HG03060 (cell line): ENCODE measurements around the gene CAMK1G.

Experiments
- ATAC-seq: cut with Tn5 transposase; IDR thresholded peaks from one replicate; pipeline ENCODE4 v1.9.1; 2021; ENCODE audit warnings: low read depth, moderate number of reproducible peaks; ENCODE audit not compliant: unreplicated experiment

CAMK1G gene

DNA sequence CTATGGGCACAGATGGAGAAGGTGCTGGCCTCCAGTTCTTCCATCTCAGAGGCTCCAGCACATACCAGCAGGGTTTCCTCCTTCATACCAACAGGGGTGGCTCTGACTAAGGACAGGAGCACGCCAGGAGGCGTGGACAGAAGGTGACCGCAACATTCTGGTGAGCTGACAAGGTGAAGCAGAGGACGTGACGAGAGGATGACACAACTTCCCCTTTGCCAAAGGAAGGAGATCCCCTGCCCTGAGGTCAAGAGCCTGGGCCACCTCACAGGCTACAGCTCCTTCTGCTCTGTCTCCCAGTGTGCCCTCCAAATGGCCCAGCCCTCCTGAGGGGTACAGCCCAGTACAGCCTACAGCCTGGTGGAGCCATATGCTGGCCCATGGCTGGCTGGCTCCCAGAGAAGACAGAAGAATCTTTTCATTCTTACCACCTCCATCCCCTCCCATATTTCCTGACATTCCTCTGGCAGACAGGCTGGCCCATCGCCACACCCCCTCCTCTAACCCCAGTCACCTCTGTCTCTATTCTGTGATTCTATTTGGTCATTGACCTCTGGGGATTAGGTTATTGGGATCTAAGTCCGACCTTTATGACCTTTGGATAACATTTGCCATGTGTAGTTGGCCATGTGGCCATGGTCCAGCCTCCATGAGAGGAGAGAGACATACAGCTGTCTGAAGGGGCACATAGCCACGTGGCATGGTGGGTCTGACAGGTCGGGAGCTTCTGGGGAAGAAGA is 73.8 kb downstream of the CAMK1G start:
- no peak for ATAC-seq

DNA sequence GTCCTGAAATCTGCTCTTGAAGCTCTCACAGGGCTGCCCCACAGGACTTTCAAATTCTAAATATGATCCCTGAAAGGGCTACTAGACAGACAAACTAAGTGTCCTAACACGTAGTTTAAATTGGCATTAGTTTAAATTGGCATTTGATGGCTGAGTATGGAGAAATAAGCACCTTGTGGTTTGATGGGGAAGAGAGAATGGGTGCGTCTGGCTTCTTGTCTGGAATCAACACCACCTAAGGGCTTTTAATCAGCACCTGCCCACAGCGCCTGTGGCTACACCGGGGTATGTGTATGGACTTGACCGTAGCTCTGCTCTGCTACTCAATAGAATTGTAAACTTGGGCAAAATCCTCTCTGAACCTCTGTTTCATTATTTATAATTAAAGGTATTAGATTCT is 74.4 kb downstream of the CAMK1G start:
- no peak for ATAC-seq

DNA sequence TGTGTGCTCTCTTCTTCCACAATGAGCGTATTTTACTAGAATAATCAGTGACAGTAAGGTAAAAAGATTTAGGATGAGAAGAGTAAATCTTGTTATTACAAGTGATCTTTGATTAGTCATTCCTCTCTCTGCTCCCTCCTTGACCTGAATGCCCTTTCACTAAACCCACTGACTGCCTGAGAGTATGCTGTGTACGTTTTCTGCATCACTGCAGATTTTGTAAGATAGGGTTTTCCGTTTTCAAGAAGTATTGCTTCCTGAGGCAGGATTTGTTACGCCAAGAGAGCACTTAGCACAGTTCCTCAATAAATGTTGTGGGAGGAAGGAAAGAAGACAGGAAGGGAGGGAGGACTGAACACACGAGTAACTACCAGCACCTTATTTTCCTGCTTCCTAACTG is 76.4 kb downstream of the CAMK1G start:
- peak; percentile 83 for ATAC-seq

DNA sequence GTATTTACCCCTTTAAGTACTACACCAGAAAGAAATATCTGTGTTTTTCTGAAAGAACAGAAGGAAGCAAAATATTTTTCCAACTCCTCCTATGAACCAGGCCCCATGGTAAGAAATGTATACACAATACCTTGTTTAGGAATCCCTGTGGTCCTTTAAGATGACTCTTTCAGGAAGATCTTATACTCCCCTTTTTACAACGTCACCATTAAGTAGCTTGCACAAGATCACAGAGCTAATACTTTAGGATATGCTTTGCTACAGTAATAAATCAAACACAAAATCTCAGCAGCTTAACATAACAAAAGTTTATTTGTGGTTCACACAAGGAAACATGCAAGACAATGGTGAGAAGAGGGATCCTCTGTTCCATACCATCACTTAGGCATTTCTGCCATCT is 77.6 kb downstream of the CAMK1G start:
- no peak for ATAC-seq

DNA sequence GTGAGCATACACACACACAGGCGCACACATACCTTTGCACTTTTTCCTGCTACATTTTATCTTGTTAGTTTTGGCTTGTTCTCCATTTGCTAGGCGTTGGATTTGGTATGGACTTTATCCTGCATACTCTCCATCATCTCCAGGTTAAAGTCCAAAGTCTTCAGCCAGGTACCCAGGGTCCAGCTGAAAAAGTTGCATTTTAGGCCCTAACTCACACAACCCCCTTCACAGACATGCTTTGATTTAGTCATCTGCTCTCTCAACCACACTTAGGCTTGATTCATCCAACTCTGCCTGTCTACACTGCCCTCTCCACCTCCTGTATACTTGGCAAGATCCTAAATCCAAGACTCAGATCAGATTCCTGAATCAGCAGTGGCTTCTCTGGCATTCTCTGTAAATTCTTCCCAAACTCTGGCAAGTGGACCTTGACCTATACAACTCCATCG is 79.4 kb downstream of the CAMK1G start:
- ATAC-seq: no peak
